ENCODE results near the gene ERBIN.
"Not testable (repeated sequence)": the region's sequence is repeated elsewhere in the genome, so short reads cannot be mapped to it uniquely, and the experiment has no call there.

ERBIN gene

DNA sequence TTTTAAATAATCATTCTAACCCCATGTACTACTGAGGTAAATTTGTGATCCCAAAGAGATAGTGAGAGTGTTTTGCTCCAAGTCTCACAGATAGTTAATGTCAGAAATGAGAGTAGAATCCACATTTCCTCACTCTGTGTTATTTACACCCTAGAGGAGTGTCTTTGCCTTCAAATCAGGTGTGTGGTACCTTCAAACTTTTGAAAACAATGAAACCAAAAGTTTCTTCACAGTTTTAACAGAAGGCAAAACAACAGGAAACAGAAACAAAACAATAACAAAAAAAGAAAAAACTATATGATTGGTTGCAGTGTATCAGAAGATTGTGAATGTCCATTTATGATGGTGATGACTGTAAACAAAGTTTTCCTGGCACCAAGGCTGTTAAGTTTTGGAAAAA lies 85.9 kb downstream of the ERBIN start:
- DNase-seq: no peak

DNA sequence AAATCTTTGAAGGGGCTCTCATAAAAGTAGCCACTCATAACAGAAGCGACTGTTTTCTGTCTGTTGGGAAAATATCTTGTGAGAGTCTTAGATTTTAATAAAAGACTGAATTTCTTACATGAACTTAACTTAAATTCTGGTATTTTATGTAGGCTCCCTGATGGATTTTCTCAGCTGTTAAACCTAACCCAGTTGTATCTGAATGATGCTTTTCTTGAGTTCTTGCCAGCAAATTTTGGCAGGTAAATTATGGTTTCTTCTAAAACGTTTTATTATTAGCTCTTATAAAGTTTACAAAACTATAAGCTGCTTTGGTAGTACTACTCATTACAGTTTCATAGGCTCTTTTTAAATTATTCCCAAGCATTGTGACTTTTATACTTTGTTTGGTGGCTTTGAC lies 87.0 kb downstream of the ERBIN start:
- no peak for DNase-seq

DNA sequence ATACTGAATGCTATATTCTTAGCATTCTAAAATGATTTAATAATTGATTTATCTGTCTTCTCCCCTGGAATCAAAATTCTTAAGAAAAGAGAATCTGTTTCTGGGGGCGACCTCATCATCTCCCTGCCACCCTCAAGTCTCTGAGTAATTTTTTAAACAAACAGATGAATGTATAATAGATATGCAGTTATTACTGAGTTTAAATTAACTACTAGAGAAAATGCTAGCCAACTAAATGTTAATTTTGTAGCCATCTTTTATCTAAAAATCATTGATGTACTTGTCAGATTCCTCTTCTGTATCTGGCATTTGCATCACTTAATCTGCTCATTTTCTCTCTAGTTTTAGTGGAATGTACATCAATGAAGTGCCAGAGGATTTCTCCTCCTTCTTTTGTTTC lies 87.5 kb downstream of the ERBIN start:
- no peak for DNase-seq

DNA sequence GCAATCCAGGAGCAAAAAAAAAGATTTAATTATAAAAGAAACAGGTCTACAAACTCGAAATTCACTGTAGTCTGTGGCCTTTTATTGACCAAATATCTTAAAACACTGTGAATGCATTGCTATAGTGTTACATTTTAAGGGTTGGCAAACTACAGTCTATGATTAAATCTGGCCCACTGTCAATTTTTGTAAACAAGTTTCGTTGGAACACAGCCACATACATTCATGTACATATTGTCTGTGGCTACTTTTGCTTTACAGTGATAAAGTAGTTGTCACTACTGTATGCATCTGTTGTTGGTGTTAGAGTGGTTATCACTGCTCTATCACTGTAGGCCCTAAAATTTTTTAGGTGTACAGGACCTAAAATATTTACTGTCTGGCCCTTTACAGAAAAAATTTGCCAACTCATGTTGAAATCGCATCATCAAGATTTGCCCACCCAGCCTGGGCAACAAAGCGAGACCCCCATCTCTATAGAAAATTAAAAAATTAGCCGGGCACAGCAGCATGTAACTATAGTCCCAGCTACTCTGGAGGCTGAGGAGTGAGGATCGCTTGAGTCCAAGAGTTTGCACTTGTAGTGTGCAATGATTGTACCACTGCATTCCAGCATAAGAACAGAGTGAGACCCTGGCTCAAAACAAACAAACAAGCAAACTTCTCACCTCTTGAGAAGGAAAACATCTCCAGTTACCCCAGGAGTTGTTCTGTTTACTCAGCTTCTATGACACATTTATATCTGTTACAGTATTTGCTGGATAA lies 89.0 kb downstream of the ERBIN start:
- no peak for DNase-seq

DNA sequence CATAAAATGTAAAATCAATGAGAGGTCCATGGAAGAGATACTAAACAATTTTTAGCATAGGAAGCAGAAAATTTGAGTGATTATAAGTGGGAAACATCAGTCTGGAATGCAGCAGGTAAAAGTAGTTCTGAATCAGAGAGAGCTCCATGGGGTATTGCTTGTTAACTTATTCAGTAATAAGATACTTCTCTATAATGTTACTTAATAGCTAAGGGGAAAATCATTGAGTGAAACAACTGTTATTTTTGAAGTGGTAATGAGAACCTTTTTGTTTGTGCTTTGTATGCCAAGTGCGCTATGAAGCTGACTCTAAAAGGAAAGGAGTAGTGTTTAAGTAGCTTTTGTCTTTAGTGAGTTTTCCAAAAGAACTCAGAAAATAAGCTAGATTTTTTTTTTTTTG lies 95.2 kb downstream of the ERBIN start:
- no peak for DNase-seq

DNA sequence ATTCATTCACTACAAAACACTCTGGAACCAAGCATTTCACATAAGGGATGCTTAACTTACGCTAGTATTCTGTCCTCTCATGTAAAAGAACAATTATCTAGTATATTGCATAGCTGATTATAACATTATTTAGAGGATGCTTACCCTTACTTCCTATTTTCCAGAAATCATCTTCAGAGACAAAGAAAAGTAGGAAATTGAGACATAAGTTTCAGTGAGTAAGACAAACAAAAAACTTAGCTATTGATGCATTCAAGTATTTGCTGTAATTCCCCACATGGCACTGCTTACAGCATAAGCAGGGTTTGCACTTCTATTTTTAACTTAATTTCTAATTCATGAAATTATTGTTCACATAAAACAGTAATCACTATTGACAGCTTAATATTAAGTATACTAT lies 112.9 kb downstream of the ERBIN start:
- no peak for DNase-seq

DNA sequence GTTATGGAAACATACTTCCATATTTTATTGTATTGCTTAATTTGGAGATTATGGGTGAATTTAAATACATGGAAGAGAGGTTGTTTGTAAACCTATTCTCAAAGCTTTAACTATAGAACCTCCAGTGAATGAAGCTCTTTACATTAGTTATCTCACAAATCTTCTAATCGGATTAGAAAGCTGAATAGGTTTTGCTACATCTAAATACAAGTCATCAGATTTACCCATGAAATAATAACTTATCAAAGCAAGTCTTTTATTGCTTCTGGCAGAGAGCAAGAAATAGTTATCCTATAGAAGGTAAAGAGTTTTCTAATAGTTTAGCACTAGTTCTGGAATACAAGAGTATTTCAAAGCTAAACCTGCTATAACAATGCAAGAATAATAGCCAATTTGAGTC lies 113.3 kb downstream of the ERBIN start:
- no peak for DNase-seq

DNA sequence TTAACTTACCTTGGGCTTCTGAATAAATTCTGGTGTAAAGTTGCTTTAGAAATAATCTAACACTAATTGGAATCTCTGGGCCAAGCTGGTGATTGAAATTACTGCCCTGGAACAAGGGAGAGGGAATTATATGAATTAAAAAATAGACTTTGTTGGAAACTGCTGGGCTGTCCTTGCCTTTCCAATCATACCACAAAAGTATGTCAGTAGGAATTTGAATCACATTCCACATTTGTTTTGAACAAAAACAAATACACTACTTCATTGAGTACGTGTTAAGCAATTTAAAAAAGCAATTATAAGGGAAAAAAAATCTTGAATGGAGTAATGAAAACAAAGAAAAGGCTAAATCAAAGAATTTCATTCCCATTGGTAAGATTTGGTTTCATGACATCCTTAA lies 115.3 kb downstream of the ERBIN start:
- DNase-seq: no peak

DNA sequence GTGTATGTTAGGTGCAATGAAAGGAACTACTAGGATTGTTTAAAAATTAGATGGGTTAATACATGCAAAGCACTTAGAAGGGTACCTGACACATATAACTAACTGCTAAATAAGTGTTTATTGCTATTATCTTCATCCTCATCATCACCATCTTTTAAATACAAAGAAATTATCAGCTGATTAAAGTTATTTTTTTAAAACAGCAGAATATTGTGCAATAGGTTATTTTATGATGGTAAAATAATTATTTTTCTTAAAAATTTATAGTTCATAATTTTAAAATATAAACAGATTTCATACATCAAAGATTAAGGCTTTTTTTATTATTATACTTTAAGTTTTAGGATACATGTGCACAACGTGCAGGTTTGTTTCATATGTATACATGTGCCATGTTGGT lies 130.9 kb downstream of the ERBIN start:
- DNase-seq: no peak

DNA sequence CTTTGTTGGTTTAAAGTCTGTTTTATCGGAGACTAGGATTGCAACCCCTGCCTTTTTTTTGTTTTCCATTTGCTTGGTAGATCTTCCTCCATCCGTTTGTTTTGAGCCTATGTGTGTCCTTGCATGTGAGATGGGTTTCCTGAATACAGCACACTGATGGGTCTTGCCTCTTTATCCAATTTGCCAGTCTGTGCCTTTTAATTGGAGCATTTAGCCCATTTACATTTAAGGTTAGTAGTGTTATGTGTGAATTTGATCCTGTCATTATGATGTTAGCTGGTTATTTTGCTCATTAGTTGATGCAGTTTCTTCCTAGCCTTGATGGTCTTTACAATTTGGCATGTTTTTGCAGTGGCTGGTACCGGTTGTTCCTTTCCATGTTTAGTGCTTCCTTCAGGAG lies 134.9 kb downstream of the ERBIN start:
- not testable (repeated sequence) for DNase-seq

DNA sequence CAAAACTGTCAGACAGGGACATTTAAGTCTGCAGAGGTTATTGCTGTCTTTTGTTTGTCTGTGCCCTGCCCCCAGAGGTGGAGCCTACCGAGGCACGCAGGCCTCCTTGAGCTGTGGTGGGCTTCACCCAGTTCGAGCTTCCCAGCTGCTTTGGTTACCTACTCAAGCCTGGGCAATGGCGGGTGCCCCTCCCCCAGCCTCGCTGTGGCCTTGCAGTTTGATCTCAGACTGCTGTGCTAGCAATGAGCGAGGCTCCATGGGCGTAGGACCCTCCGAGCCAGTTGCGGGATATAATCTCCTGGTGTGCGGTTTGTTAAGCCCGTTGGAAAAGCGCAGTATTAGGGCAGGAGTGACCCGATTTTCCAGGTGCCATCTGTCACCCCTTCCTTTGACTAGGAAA lies 136.7 kb downstream of the ERBIN start:
- DNase-seq: not testable (repeated sequence)

DNA sequence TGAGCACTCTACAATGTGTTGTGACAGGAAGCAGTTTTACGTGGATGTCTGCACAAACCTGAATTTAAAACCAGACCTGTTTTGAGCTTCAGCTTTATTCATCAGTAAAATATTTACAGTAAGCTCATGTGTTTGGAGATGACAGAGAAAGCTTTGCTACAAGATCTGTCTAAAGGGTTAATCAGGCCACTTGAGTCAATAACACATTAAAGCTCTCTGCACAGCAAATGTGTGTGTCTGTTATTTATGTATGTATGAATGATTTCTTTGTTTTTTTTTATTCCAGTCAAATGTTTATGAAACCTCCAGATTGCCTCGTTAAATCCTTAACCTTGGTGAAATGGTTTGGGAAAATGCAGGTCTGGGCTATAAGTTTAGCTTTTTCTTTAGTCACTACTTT lies 140.5 kb downstream of the ERBIN start:
- no peak for DNase-seq

DNA sequence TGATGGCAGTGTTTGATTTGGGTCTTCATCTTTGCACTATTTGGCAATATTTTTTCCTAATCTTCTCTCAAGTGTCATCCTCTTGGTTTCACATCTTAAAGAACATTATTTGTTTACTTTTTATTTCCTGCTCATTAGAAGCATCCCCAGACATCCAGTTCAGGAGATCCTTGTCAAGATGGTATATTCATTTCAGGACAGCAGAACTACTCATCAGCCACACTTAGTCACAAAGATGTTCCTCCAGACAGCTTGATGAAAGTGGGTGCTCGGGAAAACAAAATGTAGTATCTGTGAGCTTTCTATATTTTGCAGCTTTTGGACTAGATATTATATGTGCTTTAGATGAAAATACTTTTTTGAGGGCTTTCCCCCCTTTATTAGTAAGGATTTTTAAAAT lies 145.7 kb downstream of the ERBIN start:
- no peak for DNase-seq

DNA sequence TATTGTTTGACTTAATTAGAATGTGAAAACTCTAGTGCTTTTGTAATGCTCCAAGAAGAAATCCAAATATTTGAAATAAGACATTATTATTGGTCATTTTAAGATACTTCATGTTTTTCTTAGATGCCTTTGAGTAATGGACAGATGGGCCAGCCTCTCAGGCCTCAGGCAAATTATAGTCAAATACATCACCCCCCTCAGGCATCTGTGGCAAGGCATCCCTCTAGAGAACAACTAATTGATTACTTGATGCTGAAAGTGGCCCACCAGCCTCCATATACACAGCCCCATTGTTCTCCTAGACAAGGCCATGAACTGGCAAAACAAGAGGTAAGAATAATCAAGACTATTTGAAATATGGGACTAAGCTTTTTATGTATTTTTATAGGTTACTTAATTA lies 148.5 kb downstream of the ERBIN start:
- DNase-seq: no peak

DNA sequence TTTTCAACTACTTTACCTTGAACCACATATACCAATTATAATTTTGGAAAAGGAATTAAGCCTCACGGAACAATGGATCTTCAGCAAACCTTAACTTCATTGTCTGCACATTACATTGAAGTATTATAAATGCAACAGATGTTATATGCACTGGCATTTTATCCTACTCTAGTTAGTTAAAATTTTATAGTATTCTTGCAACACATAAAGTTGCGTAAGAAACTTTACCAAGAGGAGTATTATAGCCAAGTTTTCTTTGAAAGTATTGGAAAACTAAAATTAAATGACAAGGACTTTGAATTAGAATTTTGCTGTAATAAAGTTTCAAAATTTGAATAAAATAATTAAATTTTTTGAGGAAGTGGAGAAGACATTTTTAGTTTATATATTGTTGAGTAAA lies 154.3 kb downstream of the ERBIN start:
- no peak for DNase-seq

DNA sequence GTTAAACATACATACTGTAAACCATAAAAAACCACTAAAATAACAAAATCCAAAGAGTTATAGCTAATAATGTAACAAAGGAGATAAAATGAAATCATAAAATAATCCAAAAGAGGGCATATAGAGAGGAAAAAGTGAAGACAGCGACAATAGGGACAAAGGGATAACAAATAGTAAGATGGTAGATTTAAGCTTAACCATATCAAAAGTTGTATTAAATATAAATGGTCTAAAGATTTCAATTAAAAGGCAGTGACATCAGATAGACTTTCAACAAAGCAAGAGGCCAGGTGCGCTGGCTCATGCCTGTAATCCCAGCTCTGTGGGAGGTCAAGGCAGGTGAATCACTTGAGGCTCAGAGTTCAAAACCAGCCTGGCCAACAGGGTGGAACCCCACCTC lies 163.0 kb downstream of the ERBIN start:
- DNase-seq: no peak

DNA sequence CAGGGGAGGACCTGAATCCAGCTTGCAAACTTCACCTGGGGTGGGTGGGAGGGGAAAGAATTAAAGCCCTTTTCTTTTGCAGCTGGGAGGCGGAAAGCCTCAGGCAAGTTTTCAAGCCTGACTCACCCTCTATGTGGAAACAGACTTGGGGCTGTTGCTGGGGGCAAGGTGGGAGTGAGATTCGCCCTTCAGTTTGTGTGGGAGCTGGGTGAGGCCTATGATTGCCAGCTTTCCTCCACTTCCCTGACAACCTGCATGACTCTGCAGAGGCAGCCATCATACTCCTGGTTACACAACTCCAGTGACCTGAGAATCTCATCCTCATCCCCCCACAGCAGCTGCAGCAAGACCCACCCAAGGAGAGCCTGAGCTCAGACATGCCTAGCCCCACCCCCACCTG lies 174.5 kb downstream of the ERBIN start:
- DNase-seq: no peak

DNA sequence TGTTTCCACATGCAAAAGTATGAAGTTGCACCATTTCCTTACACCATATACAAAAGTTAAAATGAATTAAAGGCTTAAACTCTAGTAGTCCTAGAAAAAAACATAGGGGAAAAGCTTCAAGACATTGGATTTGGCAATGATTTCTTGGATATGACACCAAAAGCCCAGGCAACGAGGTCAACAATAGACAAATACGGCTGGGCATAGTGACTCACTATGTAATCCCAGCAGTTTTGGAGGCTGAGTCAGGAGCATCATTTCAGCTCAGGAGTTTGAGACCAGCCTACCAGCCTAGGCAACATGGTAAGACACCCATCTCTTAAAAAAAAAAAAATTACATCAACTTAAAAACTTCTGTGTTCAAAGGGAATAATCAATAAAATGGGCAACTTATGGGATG lies 186.8 kb downstream of the ERBIN start:
- no peak for DNase-seq

DNA sequence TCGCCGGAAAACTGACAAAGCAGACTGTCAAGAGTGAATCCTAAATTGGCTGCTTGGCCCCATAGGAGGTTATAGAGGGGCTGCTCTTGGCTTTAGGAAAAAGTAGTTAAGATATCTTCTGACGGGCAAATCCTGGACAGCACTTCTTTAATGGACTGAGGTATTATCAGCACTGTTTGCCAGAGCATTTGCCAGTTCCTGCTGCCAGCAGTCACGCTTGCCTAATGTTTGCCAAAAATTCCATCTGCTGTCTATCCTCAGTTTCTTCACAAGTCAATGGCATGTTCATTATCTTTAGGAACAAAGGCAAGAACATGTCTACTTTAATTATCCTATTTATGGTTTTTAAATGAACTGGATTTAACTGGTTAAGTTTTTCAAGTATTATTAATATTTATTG lies 191.9 kb downstream of the ERBIN start:
- no peak for DNase-seq

DNA sequence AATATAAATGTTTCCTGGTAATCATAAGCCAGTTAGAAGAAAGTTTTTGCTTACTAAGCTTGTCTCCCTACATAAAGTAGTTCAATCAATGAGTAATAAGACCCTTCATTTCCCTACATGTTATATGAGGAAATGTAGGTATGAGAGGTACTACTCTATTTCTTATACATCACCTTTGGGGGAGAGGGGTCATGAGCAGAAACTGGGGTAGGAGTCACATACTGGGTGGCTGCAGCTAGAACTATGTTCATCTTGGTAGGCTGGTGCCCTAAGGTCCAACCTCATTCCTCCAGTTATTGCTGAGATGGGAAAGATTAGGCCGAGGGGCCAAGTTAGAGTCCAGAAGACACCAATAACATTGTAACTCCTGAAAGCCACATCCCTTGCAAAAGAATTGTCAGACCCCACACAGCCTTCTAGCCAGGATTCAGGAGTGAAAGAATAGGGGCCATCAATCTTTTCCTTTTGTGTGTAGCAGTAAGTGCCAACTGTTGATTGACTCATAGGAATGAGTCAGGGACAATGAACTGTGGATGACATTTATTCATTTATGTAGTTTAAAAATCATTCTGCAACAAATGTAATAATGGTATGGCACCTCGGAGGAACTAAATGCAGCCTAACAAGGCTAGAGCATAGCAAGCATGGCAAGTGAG lies 196.1 kb downstream of the ERBIN start:
- no peak for DNase-seq

DNA sequence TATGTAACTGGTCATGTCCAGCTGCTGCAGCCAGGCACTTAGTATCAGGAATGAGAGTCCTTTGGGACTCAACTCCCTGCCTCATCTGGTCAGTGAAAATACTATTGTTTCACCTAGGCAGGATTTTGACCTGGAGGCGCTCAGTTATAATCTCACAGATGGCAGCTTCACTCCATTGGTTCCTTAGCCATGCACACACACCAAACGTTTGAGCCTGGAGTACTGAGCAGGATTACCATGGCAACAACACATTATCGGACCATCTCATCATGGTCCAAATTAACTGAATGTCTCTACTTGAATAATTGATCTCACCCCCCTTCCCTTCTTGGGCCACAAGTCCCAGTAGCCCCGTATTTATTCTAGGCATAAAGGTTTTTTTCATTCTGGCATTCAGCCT lies 202.8 kb downstream of the ERBIN start:
- DNase-seq: no peak

DNA sequence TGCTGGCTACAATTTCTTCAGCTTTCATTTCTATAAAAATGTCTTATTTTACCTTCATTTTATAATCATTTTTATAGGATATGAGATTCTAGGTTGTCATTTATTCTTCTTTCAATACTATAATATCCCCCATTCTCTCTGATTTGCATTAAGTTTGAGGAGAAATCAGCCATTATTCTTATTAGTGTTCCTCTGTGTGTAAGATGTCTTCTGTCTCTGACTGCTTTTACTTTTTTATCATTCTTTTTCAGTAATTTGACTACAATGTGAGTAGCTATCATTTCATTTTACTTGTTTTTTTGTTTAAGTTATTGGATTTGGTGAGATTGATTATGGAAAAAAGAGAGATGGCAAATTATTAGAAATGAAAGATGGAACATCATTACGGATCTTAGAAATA lies 204.1 kb downstream of the ERBIN start:
- no peak for DNase-seq
